GM04504 (cell line): ENCODE results near the gene ALAS1.

Experiments used
- DNase-seq: peaks from one replicate; pipeline ENCODE4 v3.0.0-alpha.2; 2012; ENCODE audit warnings: low read depth

The ALAS1 gene

GRCh38 chr3:52221141-52221562 lies 23.2 kb downstream of the ALAS1 start:
- DNase-seq, result no peak

- no peak for DNase-seq
Observed at GRCh38 chr3:52221563-52222318, 23.8 kb downstream of the ALAS1 start.

- no peak for DNase-seq
Observed at GRCh38 chr3:52222319-52223221, 24.6 kb downstream of the ALAS1 start.

- DNase-seq, result no peak
Observed at GRCh38 chr3:52223449-52224408, 25.8 kb downstream of the ALAS1 start.

GRCh38 chr3:52225452-52226228 lies 27.7 kb downstream of the ALAS1 start, which contains the start of gene TLR9:
TSS of gene TLR9 (minus strand) at chr3:52225645. CDS start at chr3:52225529, 116 bp downstream.
- DNase-seq, result no peak

GRCh38 chr3:52226229-52226817 lies 28.4 kb downstream of the ALAS1 start:
- DNase-seq, result no peak

- DNase-seq, result no peak
Observed at GRCh38 chr3:52227117-52227516, 29.2 kb downstream of the ALAS1 start.

GRCh38 chr3:52227766-52228165 lies 29.8 kb downstream of the ALAS1 start:
- DNase-seq, result no peak

- DNase-seq, result no peak
Observed at GRCh38 chr3:52228266-52228665, 30.3 kb downstream of the ALAS1 start.

GRCh38 chr3:52228751-52229291 lies 30.9 kb downstream of the ALAS1 start:
- no peak for DNase-seq

- no peak for DNase-seq
Observed at GRCh38 chr3:52229656-52230055, 31.7 kb downstream of the ALAS1 start.

- no peak for DNase-seq
Observed at GRCh38 chr3:52230461-52230860, 32.5 kb downstream of the ALAS1 start.

GRCh38 chr3:52230889-52231499 lies 33.0 kb downstream of the ALAS1 start:
- no peak for DNase-seq

- DNase-seq, result no peak
Observed at GRCh38 chr3:52231502-52232278, 33.7 kb downstream of the ALAS1 start.

- no peak for DNase-seq
Observed at GRCh38 chr3:52232279-52233107, 34.5 kb downstream of the ALAS1 start.

GRCh38 chr3:52233108-52233591 lies 35.2 kb downstream of the ALAS1 start:
- DNase-seq, result no peak

- no peak for DNase-seq
Observed at GRCh38 chr3:52233968-52234367, 36.0 kb downstream of the ALAS1 start.
